ENCODE measurements around the gene PRAMEF25.
"Not testable (repeated sequence)": the region's sequence is repeated elsewhere in the genome, so short reads cannot be mapped to it uniquely, and the experiment has no call there.

Gene PRAMEF25

GRCh38 chr1:13070474-13070873 lies at the start of gene PRAMEF25:
PRAMEF25 (plus strand) TSS chr1:13070774; CDS start chr1:13073694, 2,920 bp downstream.
- H3K4me1 Mint-ChIP-seq; H3K27ac Mint-ChIP-seq; H3K4me3 Mint-ChIP-seq; H3K36me3 Mint-ChIP-seq (ENCODE audit: low read depth); DNase-seq; H3K9me3 Mint-ChIP-seq; H3K27me3 Mint-ChIP-seq (ENCODE audit: low read depth, poor library complexity): not testable (repeated sequence)

GRCh38 chr1:13056475-13056874 lies 14.1 kb upstream of the PRAMEF25 start, which contains the start of gene PRAMEF27:
PRAMEF27 (minus strand) TSS chr1:13056575; CDS start chr1:13053659, 2,916 bp downstream.
- H3K4me1 Mint-ChIP-seq; H3K27me3 Mint-ChIP-seq (ENCODE audit: low read depth, poor library complexity); DNase-seq; H3K27ac Mint-ChIP-seq; H3K4me3 Mint-ChIP-seq; H3K9me3 Mint-ChIP-seq; H3K36me3 Mint-ChIP-seq (ENCODE audit: low read depth): not testable (repeated sequence)

GRCh38 chr1:13116754-13117153 lies 46.2 kb downstream of the PRAMEF25 start, which contains the start of gene HNRNPCL2:
HNRNPCL2 (minus strand) TSS chr1:13116854; CDS start chr1:13116400, 454 bp downstream.
- not testable (repeated sequence) for H3K27me3 Mint-ChIP-seq (ENCODE audit: low read depth, poor library complexity); DNase-seq; H3K27ac Mint-ChIP-seq; H3K36me3 Mint-ChIP-seq (ENCODE audit: low read depth); H3K4me1 Mint-ChIP-seq; H3K4me3 Mint-ChIP-seq
- peaks cover 69% of the 10 kb centered on the region for H3K9me3 Mint-ChIP-seq

Measured in nephron progenitor cell (in vitro differentiated cells).